Stimulated activated CD8-positive, alpha-beta memory T cell treated with anti-CD3 and anti-CD28 coated beads, Interleukin-12 subunit alpha, Interleukin-12 subunit beta, amount 100 ng/mL, for 1 hour (primary cell): ENCODE results near the gene THBS1.

ENCODE experiments used
- DNase-seq: peaks from one replicate; pipeline ENCODE4 v3.0.0-alpha.2; 2020; ENCODE audit warnings: low read depth

The THBS1 gene

DNA sequence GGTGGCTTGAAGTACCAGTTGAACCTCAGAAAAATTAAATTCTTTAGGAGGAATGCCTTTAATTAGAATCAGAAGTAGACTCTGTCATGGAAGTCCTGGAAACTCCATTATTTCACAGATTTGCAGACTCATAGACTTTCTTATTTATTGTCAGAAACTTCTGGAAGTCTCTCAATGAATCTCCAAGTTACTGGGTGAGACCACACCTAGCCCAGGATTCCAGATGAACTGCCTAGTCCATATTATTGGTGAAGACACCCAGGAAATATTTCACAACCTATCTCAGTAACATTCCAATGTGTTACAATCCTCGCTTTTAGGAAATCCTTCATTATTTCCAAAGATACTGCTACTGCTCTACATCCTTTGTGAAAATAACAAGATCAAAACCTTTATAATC lies 6.5 kb upstream of the THBS1 start:
- no peak for DNase-seq

- no peak for DNase-seq
These were observed 5.7 kb upstream of the THBS1 start for GRCh38 chr15:39575180-39575579.

DNA sequence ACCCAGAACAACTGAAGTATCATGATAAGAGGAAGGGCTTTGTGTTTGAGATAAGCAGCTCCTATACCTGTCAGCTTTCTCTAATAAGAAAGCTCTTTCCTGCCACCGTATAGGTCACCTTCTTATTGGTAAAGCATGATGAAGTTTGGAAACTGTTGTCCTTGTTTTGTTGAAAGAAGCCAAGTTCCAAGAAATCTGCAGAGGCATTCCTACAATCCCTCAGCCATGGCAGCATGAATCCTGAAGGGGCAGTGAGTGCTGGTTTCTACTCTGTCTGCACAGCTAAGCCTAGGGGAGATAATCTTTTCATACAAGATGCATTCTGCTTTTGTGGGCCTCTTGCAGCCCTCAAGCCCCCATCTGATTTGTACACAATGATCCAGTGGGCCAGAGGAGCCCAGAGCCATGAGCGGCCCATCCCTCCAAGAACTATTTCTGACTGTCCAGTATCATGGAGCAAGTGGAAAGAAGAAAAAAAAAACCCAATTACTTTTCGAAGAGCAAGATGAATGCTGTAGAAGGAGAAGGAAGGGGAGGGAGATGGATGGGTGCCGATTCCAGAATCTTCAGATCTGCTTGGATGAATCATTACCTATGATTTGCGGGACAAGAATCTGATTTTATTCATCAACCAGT lies 1.9 kb upstream of the THBS1 start:
- no peak for DNase-seq

- DNase-seq = no peak
These were observed 1.3 kb upstream of the THBS1 start for GRCh38 chr15:39579487-39580116.

DNA sequence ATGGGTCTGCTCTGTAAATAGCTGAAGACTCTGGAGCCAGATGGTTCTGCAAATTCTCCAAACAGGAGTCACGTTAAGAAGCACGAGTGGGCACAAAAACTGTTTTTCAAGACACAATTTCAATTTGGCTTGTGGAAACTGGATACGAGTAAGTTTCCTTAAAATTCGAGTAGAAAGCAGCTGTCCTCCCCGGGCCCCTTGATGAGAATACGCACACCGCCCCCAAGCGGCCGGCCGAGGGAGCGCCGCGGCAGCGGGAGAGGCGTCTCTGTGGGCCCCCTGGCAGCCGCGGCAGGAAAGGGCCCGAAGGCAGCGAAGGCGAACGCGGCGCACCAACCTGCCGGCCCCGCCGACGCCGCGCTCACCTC lies 778 bp upstream of the THBS1 start:
- DNase-seq = peak; percentile 77

- no peak for DNase-seq
These were observed 438 bp downstream of the THBS1 start for GRCh38 chr15:39581242-39581792.

GRCh38 chr15:39581793-39582285 lies 960 bp downstream of the THBS1 start:
- DNase-seq = no peak

- DNase-seq = no peak
These were observed 1.6 kb downstream of the THBS1 start for GRCh38 chr15:39582286-39582976.

DNA sequence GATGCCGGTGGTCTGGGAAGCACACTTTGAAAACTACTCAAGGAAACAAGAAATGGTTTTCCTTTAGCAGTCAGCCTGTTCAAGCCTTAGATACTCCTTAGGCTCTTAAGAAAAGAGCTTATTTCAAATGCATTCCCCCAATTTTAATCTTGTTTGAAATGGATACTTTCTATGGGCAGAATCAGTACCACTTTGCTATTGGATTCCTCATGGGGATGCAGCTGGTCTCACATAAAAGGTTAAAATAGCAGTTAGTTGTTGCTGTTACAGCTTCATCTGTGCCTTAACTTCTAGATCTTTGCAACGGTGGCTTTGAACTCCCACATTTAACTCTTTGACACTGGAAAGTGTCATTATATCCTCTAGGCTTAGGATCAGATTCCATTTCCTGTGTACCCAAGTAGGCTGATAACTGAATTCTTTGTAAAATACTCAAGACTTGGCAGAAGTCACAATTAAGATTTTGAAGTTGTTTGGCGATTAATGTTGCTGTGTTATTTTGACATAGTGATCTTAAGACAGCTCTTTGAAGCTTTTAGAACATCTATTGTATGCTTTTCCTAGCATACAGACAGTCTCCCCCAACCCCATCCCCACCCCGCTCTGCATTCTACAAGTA lies 2.2 kb downstream of the THBS1 start:
- DNase-seq = no peak

DNA sequence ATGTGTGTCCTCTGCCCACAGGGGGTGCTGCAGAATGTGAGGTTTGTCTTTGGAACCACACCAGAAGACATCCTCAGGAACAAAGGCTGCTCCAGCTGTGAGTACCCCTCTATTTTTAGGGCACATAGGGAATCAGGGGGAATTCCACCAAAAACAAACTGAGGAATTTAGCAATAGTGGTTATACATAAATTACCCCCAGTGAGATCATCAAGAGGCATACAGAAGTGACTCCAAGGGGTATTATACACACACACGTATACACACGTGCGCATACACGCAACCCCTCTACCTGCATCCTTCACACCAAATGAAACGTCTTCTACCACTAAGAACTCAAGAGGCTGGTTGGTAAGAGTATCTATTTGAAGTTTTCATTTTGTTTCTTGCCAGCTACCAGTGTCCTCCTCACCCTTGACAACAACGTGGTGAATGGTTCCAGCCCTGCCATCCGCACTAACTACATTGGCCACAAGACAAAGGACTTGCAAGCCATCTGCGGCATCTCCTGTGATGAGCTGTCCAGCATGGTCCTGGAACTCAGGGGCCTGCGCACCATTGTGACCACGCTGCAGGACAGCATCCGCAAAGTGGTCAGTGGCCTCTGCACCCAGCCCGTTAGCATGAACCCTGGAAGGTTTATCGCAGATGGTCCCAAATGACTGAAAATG lies 2.9 kb downstream of the THBS1 start:
- DNase-seq = no peak

- no peak for DNase-seq
These were observed 3.4 kb downstream of the THBS1 start for GRCh38 chr15:39584266-39584659.

DNA sequence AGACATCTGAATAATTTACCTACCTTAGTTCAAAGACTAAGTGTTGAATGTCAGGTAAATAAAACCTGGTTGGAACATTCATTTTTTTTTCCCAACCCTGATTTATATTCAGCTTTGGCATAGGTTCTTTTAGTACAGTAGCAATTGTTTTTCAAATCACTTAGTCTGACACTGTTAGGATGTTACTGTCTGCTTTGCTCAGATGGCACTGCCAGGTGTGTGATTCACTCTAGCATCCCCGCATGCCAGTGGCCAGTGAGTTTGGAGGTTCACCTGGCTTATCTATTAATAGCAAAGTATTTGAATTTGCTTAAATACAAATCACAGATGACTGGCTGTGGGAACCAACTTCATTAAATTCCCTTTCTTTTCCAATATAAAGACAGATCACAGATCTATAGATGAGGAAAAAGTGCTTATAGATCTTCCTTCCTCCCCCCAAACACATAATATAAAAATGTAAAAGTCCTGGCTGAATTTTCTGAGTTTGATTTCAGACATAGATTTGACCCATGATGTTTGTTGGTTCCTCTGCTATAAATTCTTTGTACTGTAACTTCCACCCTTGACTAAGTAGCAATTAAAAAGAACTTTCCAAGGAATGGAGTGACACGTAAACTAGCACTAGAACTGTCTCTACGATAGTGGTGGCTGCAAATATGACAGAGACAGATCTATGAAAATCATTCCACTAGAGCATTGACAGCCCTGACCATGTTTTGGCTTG lies 3.9 kb downstream of the THBS1 start:
- no peak for DNase-seq

DNA sequence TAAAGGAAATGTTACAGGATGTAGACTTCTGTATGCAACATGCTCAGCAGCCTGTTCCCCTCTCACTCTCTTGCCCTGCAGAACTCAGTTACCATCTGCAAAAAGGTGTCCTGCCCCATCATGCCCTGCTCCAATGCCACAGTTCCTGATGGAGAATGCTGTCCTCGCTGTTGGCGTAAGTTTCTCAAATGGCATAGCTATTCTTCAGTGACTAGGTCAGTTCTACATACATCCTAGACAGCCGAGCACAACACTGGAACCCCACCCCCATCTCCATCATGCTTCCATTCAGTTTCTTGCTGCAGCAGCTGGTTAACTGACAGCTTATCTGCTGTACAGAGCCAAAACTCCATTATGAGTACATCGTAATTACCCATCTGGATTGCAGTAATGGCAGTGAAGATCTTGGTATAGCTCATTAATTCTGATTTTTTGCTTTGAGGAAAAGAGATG lies 4.5 kb downstream of the THBS1 start:
- DNase-seq = no peak

- no peak for DNase-seq
These were observed 5.0 kb downstream of the THBS1 start for GRCh38 chr15:39585871-39586301.

GRCh38 chr15:39586387-39587095 lies 5.7 kb downstream of the THBS1 start:
- DNase-seq = no peak

DNA sequence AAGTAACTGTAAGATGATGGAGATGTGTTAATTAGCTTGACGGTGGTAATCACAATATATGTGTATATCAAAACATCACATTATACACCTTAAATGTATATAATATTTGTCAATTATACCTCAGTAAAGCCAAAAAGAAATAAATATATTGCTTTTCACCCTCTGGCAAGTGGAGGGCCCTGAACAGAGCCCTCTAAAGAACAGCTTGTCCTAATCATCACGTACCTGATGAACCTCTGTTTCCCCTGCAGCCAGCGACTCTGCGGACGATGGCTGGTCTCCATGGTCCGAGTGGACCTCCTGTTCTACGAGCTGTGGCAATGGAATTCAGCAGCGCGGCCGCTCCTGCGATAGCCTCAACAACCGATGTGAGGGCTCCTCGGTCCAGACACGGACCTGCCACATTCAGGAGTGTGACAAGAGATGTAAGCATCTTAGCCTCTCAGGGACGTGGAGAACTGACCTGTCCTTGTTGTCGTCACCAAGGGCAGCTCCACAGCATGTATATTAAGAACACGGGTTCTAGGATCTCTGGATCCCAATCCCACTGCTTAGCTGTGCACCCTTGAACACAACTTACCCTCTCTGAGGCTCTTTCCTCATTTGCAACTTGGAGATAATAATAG lies 6.3 kb downstream of the THBS1 start:
- no peak for DNase-seq

DNA sequence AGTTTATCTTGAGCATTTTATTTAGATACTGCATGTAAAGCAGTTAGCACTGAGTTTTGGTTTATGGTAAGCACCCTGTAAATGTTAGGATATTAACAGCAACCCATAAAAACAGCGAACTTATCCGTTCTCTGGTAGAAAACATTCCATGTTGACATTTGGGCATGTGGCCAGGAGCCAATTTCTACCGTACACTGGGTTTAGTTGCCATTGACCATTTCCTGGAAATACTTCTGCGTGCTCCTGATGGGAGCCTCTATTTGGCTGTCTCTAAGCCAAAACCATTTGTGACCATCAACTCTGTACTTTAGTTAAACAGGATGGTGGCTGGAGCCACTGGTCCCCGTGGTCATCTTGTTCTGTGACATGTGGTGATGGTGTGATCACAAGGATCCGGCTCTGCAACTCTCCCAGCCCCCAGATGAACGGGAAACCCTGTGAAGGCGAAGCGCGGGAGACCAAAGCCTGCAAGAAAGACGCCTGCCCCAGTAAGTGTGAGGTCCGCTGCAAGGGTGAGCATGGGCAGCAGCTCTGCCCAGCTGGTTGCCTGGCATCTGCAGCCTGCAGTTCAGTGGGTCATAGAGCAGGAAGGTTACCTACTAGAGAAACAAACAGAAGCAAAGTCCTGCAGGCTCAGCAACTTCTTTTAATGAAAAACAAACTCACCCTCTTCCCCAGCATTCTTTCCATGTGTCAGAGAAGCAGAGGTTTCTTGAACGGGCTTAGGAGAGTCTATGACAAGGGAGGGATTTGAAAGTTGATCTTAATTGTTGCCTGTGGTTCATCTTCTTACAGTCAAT lies 7.1 kb downstream of the THBS1 start:
- DNase-seq = no peak

GRCh38 chr15:39588531-39589192 lies 7.8 kb downstream of the THBS1 start:
- no peak for DNase-seq
